K562 (cell line): ENCODE data around the gene ERBB4. TPM values are rescaled to one million over a fixed set of nuclear protein-coding genes. Genes with fewer than 3 reads are reported as not detected.

ENCODE experiments used
- ATAC-seq: fragments of 200-7000 bp; cut with Tn5 transposase; 3 replicates; pipeline ENCODE4 v1.9.1; 2020; ENCODE audit warnings: moderate library complexity
- BruUV-seq: library from RNA; stranded (reverse); fragments of 400-500 nt; replicated peaks from 2 replicates; lab custom pipeline; 2021; lab: Mats Ljungman, UMichigan
- CTCF ChIA-PET: fragments of 300-600 bp; formaldehyde crosslinking; extraction: SDS; loops from one replicate; lab custom pipeline; 2021; ENCODE audit warnings: low intra/inter-chr PET ratio; lab: Yijun Ruan, JAX
- POLR2A ChIA-PET: fragments of 300-600, 350-650 bp; sonication (Branson Sonifier 250); formaldehyde crosslinking; extraction: SDS; loops from one replicate; lab custom pipeline; 2021; ENCODE audit warnings: antibody characterized with exemption, inconsistent platforms; lab: Yijun Ruan, JAX
- DNase-seq, 4 experiments: peaks; one replicate each; pipeline versions ENCODE4 v3.0.0 to v3.0.0-alpha.2; 2011 to 2018; ENCODE audit warnings: low spot score in 3 of 4, mixed read lengths in 3 of 4; ENCODE audit errors: extremely low read depth in 1 of 4
- FAIRE-seq: peaks from 2 replicates; lab custom pipeline; 2011; peaks lifted over from hg19 to GRCh38; lab: Jason Lieb, UNC
- H2AFZ ChIP-seq: 2 replicates; pipeline ENCODE4 v1.6.0; 2011; ENCODE audit warnings: low read depth, low read length, control low read depth, inconsistent platforms
- H3K27ac ChIP-seq: fragments of 200-600 bp; 3 replicates; pipeline ENCODE4 v1.8.0; 2011; ENCODE audit warnings: low read depth, mild to moderate bottlenecking, control low read depth, inconsistent platforms, low read length, moderate library complexity, mixed read lengths; ENCODE audit errors: extremely low read depth
- H3K27me3 ChIP-seq, 2 experiments: fragments of 300-600 bp in 1 of 2; 2 replicates in 1 of 2; 3 replicates in 1 of 2; pipeline versions ENCODE4 v1.6.0 to v1.8.0; 2011; ENCODE audit warnings: inconsistent platforms in 2 of 2, low read length in 2 of 2, mild to moderate bottlenecking in 1 of 2, mixed read lengths in 1 of 2, moderate library complexity in 1 of 2; ENCODE audit not compliant: control insufficient read depth in 2 of 2, insufficient read depth in 2 of 2
- H3K36me3 ChIP-seq: fragments of 300-600 bp; 3 replicates; pipeline ENCODE4 v1.8.0; 2011; ENCODE audit warnings: mild to moderate bottlenecking, low read length, inconsistent platforms; ENCODE audit not compliant: control insufficient read depth, insufficient read depth
- H3K4me1 ChIP-seq, 2 experiments: fragments of 200-600 bp in 1 of 2; replicated peaks in 1 of 2; 2 replicates in 1 of 2; 3 replicates in 1 of 2; pipeline versions ENCODE4 v1.5.1 to v1.8.0; 2011; ENCODE audit warnings: inconsistent platforms in 2 of 2, low read length in 2 of 2, mild to moderate bottlenecking in 1 of 2, mixed read lengths in 1 of 2, moderate library complexity in 1 of 2; ENCODE audit not compliant: control insufficient read depth in 2 of 2, insufficient read depth in 2 of 2
- H3K4me2 ChIP-seq: 2 replicates; pipeline ENCODE4 v1.6.1; 2011; ENCODE audit warnings: low read length, control low read depth, inconsistent platforms, mixed read lengths; ENCODE audit not compliant: insufficient read depth
- H3K4me3 ChIP-seq: fragments of 200-600 bp; sonication (generic), shearing (Covaris generic); 2 replicates; pipeline ENCODE4 v1.5.1; 2016; ENCODE audit warnings: control low read depth, inconsistent platforms
- H3K79me2 ChIP-seq: fragments of 200-600 bp; 3 replicates; pipeline ENCODE4 v1.8.0; 2011; ENCODE audit warnings: low read length, inconsistent platforms; ENCODE audit not compliant: control insufficient read depth, insufficient read depth
- H3K9ac ChIP-seq, 2 experiments: 2 replicates each; pipeline versions ENCODE4 v1.6.0 to v1.6.1; 2011; ENCODE audit warnings: low read depth in 2 of 2, low read length in 2 of 2, control low read depth in 1 of 2, inconsistent platforms in 1 of 2, mild to moderate bottlenecking in 1 of 2, mixed read lengths in 1 of 2; ENCODE audit not compliant: insufficient read depth in 1 of 2
- H3K9me1 ChIP-seq: one replicate; pipeline ENCODE4 v1.6.0; 2011; ENCODE audit warnings: inconsistent platforms, mild to moderate bottlenecking, low read length, moderate library complexity; ENCODE audit not compliant: control insufficient read depth, insufficient read depth
- H3K9me3 ChIP-seq: replicated peaks from 2 replicates; pipeline ENCODE4 v1.5.1; 2011; ENCODE audit warnings: low read depth, low read length, inconsistent platforms; ENCODE audit not compliant: control insufficient read depth, insufficient read depth
- H4K20me1 ChIP-seq: replicated peaks from 2 replicates; pipeline ENCODE4 v1.6.1; 2011; ENCODE audit warnings: low read length, inconsistent platforms, mixed read lengths; ENCODE audit not compliant: control insufficient read depth, insufficient read depth
- ATF3 ChIP-seq, 2 experiments: fragments of 450-650 bp in 1 of 2; sonication (generic) in 1 of 2; formaldehyde crosslinking in 1 of 2; IDR thresholded peaks in 1 of 2; conservative IDR thresholded peaks in 1 of 2; 2 replicates each; pipeline versions ENCODE4 v1.6.1 to v1.8.1; 2016 to 2023; ENCODE audit warnings: mild to moderate bottlenecking in 2 of 2, moderate library complexity in 2 of 2, inconsistent platforms in 1 of 2, missing genetic modification reagents in 1 of 2
- ATF7 ChIP-seq: fragments of 450-650 bp; IDR thresholded peaks from 2 replicates; pipeline ENCODE4 v1.7.1; 2014; ENCODE audit warnings: mild to moderate bottlenecking, moderate library complexity
- CCAR2 ChIP-seq: fragments of 200-400 bp; formaldehyde crosslinking; IDR thresholded peaks from 2 replicates; pipeline ENCODE4 v1.6.1; 2017; ENCODE audit warnings: mild to moderate bottlenecking, low read depth, low read length
- CGGBP1 ChIP-seq: fragments of 250-450 bp; sonication (Bioruptor Pico); IDR thresholded peaks from 2 replicates; pipeline ENCODE4 v1.9.0; 2021; ENCODE audit warnings: mild to moderate bottlenecking
- DACH1 ChIP-seq: fragments of 450-650 bp; IDR thresholded peaks from 2 replicates; pipeline ENCODE4 v1.6.1; 2018; ENCODE audit not compliant: partially characterized antibody
- FOXP1 ChIP-seq: sonication (generic); formaldehyde crosslinking; IDR thresholded peaks from 2 replicates; pipeline ENCODE4 v1.8.0; 2022; ENCODE audit warnings: mild to moderate bottlenecking, missing genetic modification reagents
- HNRNPL ChIP-seq: fragments of 200-400 bp; formaldehyde crosslinking; IDR thresholded peaks from 2 replicates; pipeline ENCODE4 v1.6.1; 2017; ENCODE audit warnings: low read depth, mild to moderate bottlenecking, low read length
- KLF1 ChIP-seq: fragments of 450-650 bp; IDR thresholded peaks from 2 replicates; pipeline ENCODE4 v1.6.1; 2016; ENCODE audit warnings: missing genetic modification characterization, missing compliant biosample characterization
- NFATC3 ChIP-seq: fragments of 450-650 bp; IDR thresholded peaks from 2 replicates; pipeline ENCODE4 v1.6.1; 2017; ENCODE audit warnings: mild to moderate bottlenecking
- PCBP1 ChIP-seq: fragments of 200-400 bp; formaldehyde crosslinking; IDR thresholded peaks from 2 replicates; pipeline ENCODE4 v1.6.1; 2018; ENCODE audit warnings: mild to moderate bottlenecking, low read depth, low read length; ENCODE audit not compliant: poor library complexity, severe bottlenecking
- PHF21A ChIP-seq: fragments of 450-650 bp; IDR thresholded peaks from 2 replicates; pipeline ENCODE4 v1.6.1; 2017; ENCODE audit warnings: low read depth, borderline replicate concordance
- PRPF4 ChIP-seq: fragments of 200-400 bp; formaldehyde crosslinking; IDR thresholded peaks from one replicate; pipeline ENCODE4 v1.6.1; 2017; ENCODE audit warnings: low read length, low read depth, mild to moderate bottlenecking; ENCODE audit not compliant: insufficient read depth, poor library complexity, severe bottlenecking
- SMAD2 ChIP-seq: fragments of 150-350 bp; IDR thresholded peaks from 2 replicates; pipeline ENCODE4 v1.6.1; 2014; ENCODE audit warnings: low read depth, mild to moderate bottlenecking, low read length
- SMARCA5 ChIP-seq: fragments of 450-650 bp; IDR thresholded peaks from 2 replicates; pipeline ENCODE4 v1.6.1; 2016
- SMC3 ChIP-seq: conservative IDR thresholded peaks from 2 replicates; pipeline ENCODE4 v1.6.1; 2011; ENCODE audit warnings: low read depth, low read length, improper control_type of control experiment; ENCODE audit not compliant: insufficient read depth
- TCF7 ChIP-seq: sonication (generic); IDR thresholded peaks from 2 replicates; pipeline ENCODE4 v1.6.1; 2016; ENCODE audit warnings: antibody characterized with exemption, borderline replicate concordance
- ZFX ChIP-seq: sonication (generic); formaldehyde crosslinking; IDR thresholded peaks from 2 replicates; pipeline ENCODE4 v1.8.0; 2022; ENCODE audit warnings: mild to moderate bottlenecking, missing genetic modification reagents, moderate library complexity
- ZNF174 ChIP-seq: fragments of 250-450 bp; sonication (Bioruptor Pico); IDR thresholded peaks from 2 replicates; pipeline ENCODE4 v1.4.0; 2020; ENCODE audit warnings: mild to moderate bottlenecking
- ZNF75A ChIP-seq: fragments of 450-650 bp; formaldehyde crosslinking; IDR thresholded peaks from 2 replicates; pipeline ENCODE4 v1.4.0; 2020; ENCODE audit warnings: mild to moderate bottlenecking
- WGBS: fragments of 100-300 bp; shearing (Covaris generic); methylation state at CpG from one replicate; pipeline ENCODE4 v1.1.6; 2016; ENCODE audit warnings: low coverage, mixed read lengths; ENCODE audit not compliant: insufficient coverage; ENCODE audit errors: missing lambda C conversion rate; 5-methylcytosine and 5-hydroxymethylcytosine counted together
- in situ Hi-C: fragments of 300-500 bp; cut with MboI; formaldehyde crosslinking; loops from 4 replicates; pipeline ENCODE4 v1.15.0; 2018; ENCODE audit warnings: inconsistent platforms, mixed read lengths
- intact Hi-C: fragments of 100-400 bp; cut with micrococcal nuclease; formaldehyde crosslinking; loops from 2 replicates; pipeline ENCODE4 v1.14.2; 2022
- polyA plus RNA-seq, 8 experiments: library from polyadenylated mRNA; depleted of rRNA in 4 of 8; stranded (reverse) in 5 of 8; unstranded in 3 of 8; fragments of >200 nt; fragmentation: Nextera tagmentation in 2 of 8; fragmentation: Illumina TruSeq in 1 of 8; extraction: Ambion mirVana in 2 of 8; extraction: Trizol in 1 of 8; gene quantifications; 2 replicates each; pipeline versions ENCODE4 v1.2.1 to v1.2.3, GENCODE V29; 2011 to 2014; ENCODE audit warnings: inconsistent platforms in 1 of 8, missing spikeins in 1 of 8
- total RNA-seq, 7 experiments: library from RNA; depleted of rRNA in 6 of 7; stranded (reverse); fragments of >200 nt in 6 of 7; fragmentation: Illumina TruSeq in 2 of 7; extraction: Trizol in 2 of 7; gene quantifications; 2 replicates each; pipeline versions ENCODE4 v1.2.1 to v1.2.3, GENCODE V29; 2011 to 2021; ENCODE audit warnings: low replicate concordance in 1 of 7

The ERBB4 gene
- total and polyA plus RNA-seq, 9 of the 15 experiments (the other 6 are each of a cell fraction or from before 2014, with no cell fraction given): not detected

GRCh38 chr2:212534336-212534735 is 4.3 kb downstream of the ERBB4 start:
- ATAC-seq (no peak), DNase-seq (no peak), FAIRE-seq (no peak)
- no TSS peak for BruUV-seq
- no peaks in the 10 kb centered on the region for H4K20me1 ChIP-seq
- no peaks in the 10 kb centered on the region for H3K79me2 ChIP-seq
- TF ChIP-seq CCAR2 (no peak), ZNF174 (CRISPR knock-in tag) (no peak), SMARCA5 (no peak), ZFX (CRISPR knock-in tag) (no peak), DACH1 (no peak), TCF7 (no peak)
- no peak overlapping the region for H3K9ac ChIP-seq
- no peak overlapping the region for H2AFZ ChIP-seq
- H3K4me1 ChIP-seq: no peaks in the 10 kb centered on the region; a peak in 1 of 5 replicates
- 0% methylated on average over 2 of the region's 2 CpGs for WGBS
- H3K27ac ChIP-seq: no peak overlapping the region
- no peaks in the 10 kb centered on the region for H3K9me1 ChIP-seq
- no peaks in the 10 kb centered on the region for H3K27me3 ChIP-seq
- intact Hi-C loops (no loop called here), in situ Hi-C loops (no loop called here)
- H3K4me2 ChIP-seq: no peak overlapping the region
- H3K4me3 ChIP-seq: no peak overlapping the region
- no peaks in the 10 kb centered on the region for H3K9me3 ChIP-seq
- ChIA-PET POLR2A (no interaction called here), CTCF (no interaction called here)
- H3K36me3 ChIP-seq: no peaks in the 10 kb centered on the region

- Histone ChIP-seq H4K20me1 (no peaks in the 10 kb centered on the region), H3K9me3 (no peaks in the 10 kb centered on the region), H3K4me2 (no peak overlapping the region), H3K9me1 (no peaks in the 10 kb centered on the region), H3K9ac (no peak overlapping the region), H3K27ac (no peak overlapping the region), H3K36me3 (no peaks in the 10 kb centered on the region), H3K4me1 (no peaks in the 10 kb centered on the region; a peak in 1 of 5 replicates), H3K4me3 (no peak overlapping the region), H3K79me2 (no peaks in the 10 kb centered on the region), H2AFZ (no peak overlapping the region), H3K27me3 (no peaks in the 10 kb centered on the region)
- ChIA-PET POLR2A (no interaction called here), CTCF (no interaction called here)
- WGBS: 0% methylated on average over 2 of the region's 2 CpGs
- intact Hi-C loops: no loop called here
- FAIRE-seq (no peak), DNase-seq (no peak), ATAC-seq (no peak)
- in situ Hi-C loops: no loop called here
- BruUV-seq: no TSS peak
- TF ChIP-seq PRPF4 (no peak), PCBP1 (no peak), PHF21A (no peak), NFATC3 (no peak), FOXP1 (CRISPR knock-in tag) (no peak), HNRNPL (no peak), ATF7 (no peak), SMAD2 (no peak), CGGBP1 (CRISPR knock-in tag) (no peak), KLF1 (no peak), SMC3 (no peak), ZNF75A (CRISPR knock-in tag) (no peak), ATF3 (IDR thresholded peaks at IDR 0.05) (no peak), ATF3 (CRISPR knock-in tag; conservative IDR thresholded peaks at IDR 0.05) (no peak)
These were observed 6.0 kb downstream of the ERBB4 start for GRCh38 chr2:212532585-212532984.
